Measurements from ENCODE around the gene TCEAL5. TPM values are rescaled to one million over a fixed set of nuclear protein-coding genes. Genes with fewer than 3 reads are reported as not detected.

The TCEAL5 gene
- total RNA-seq, 1 donor from 2014 or later: 0.36 TPM

DNA sequence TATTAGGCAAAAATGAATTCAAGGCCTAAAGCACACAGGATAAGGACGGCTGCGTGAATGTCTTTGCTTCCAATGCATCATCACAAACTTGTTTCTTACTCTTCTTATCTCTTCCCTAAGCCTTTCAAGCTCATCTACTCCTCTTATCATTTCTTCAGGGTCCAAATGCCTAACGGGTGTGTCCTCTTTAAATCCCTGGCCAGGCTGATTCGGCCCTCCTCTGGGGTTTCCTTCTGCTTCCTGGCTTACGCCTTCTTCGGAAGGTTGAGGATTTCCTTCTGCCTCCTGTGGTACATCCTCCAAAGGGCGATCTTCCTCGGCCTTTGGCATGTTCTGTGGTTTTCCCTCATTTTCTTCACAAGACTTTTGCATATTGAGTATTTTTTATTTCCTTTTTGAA, 22.9 kb downstream of the TCEAL5 start:
- H4K20me1 ChIP-seq (ENCODE audit: insufficient read depth, low read length): peaks cover 6% of the 10 kb centered on the region
- H3K4me1 Mint-ChIP-seq (ENCODE audit: low read depth, unreplicated experiment): peaks cover 9% of the 10 kb centered on the region
- peak overlapping the region; percentile 95 for H3K4me2 ChIP-seq (ENCODE audit: low read length)
- H3K27ac Mint-ChIP-seq (ENCODE audit: unreplicated experiment): peak overlapping the region; percentile 94
- H3K27me3 Mint-ChIP-seq (ENCODE audit: low read depth, unreplicated experiment): no peaks in the 10 kb centered on the region
- H3K9me3 ChIP-seq (ENCODE audit: insufficient read depth, low read depth, low read length): no peaks in the 10 kb centered on the region
- peaks cover 20% of the 10 kb centered on the region for H3K79me2 ChIP-seq (ENCODE audit: insufficient read depth, low read length)
- peak overlapping the region; percentile 86 for H3K27ac ChIP-seq (ENCODE audit: low read depth, low read length)
- no peaks in the 10 kb centered on the region for H3K27me3 ChIP-seq (ENCODE audit: insufficient read depth, low read length)
- H3K4me3 ChIP-seq (ENCODE audit: insufficient read depth, low read depth, low read length): peak overlapping the region; percentile 93
- H3K36me3 ChIP-seq (ENCODE audit: insufficient read depth, low read length): peaks cover 9% of the 10 kb centered on the region
- peak overlapping the region; percentile 98 for H3K4me3 Mint-ChIP-seq (ENCODE audit: unreplicated experiment)
- FAIRE-seq (no peak), DNase-seq (ENCODE audit: low read depth) (no peak)
- no peaks in the 10 kb centered on the region for H3K4me1 ChIP-seq (ENCODE audit: insufficient read depth, low read length)
- no peak overlapping the region for H2AFZ ChIP-seq (ENCODE audit: low read depth, low read length)
- H3K9ac ChIP-seq (ENCODE audit: low read length): peak overlapping the region; percentile 97
- H3K36me3 Mint-ChIP-seq (ENCODE audit: low read depth, unreplicated experiment): peaks cover 4% of the 10 kb centered on the region
- no peaks in the 10 kb centered on the region for H3K9me3 Mint-ChIP-seq (ENCODE audit: unreplicated experiment)
- TF ChIP-seq, protein P1, sequence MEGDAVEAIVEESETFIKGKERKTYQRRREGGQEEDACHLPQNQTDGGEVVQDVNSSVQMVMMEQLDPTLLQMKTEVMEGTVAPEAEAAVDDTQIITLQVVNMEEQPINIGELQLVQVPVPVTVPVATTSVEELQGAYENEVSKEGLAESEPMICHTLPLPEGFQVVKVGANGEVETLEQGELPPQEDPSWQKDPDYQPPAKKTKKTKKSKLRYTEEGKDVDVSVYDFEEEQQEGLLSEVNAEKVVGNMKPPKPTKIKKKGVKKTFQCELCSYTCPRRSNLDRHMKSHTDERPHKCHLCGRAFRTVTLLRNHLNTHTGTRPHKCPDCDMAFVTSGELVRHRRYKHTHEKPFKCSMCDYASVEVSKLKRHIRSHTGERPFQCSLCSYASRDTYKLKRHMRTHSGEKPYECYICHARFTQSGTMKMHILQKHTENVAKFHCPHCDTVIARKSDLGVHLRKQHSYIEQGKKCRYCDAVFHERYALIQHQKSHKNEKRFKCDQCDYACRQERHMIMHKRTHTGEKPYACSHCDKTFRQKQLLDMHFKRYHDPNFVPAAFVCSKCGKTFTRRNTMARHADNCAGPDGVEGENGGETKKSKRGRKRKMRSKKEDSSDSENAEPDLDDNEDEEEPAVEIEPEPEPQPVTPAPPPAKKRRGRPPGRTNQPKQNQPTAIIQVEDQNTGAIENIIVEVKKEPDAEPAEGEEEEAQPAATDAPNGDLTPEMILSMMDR (IDR thresholded peaks at IDR 0.05; ENCODE audit: insufficient read depth, low read depth, low read length): no peak
- no peak for TF ChIP-seq EZH2 (IDR thresholded peaks at IDR 0.05; ENCODE audit: insufficient read depth, low read length)

DNA sequence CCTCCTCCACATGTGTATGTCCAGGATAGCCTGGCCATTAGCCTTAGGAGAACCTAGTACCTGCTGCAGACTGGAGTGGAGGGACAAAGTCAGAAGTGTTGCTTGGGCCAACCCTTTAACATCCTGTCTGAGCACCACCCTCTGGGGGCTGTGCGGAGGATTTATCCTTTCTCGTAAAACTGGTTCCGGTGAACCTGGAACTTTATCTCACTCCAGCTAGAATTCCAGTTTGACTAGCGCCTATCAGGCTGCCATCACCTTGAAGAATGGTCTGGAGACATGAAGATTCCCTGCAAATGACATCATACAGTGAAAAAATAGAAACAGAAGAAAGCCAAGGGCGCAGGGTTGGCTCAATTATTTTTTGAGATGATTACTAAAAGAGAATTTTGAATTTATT, 25.6 kb downstream of the TCEAL5 start:
- no peak for TF ChIP-seq EZH2 (IDR thresholded peaks at IDR 0.05; ENCODE audit: insufficient read depth, low read length)
- TF ChIP-seq, protein P1 (IDR thresholded peaks at IDR 0.05; ENCODE audit: insufficient read depth, low read depth, low read length): no peak
- peaks cover 6% of the 10 kb centered on the region for H4K20me1 ChIP-seq (ENCODE audit: insufficient read depth, low read length)
- H3K4me3 Mint-ChIP-seq (ENCODE audit: unreplicated experiment): no peak overlapping the region
- no peaks in the 10 kb centered on the region for H3K4me1 ChIP-seq (ENCODE audit: insufficient read depth, low read length)
- H3K9ac ChIP-seq (ENCODE audit: low read length): no peak overlapping the region
- no peaks in the 10 kb centered on the region for H3K9me3 ChIP-seq (ENCODE audit: insufficient read depth, low read depth, low read length)
- no peaks in the 10 kb centered on the region for H3K27me3 ChIP-seq (ENCODE audit: insufficient read depth, low read length)
- H3K27ac ChIP-seq (ENCODE audit: low read depth, low read length): no peak overlapping the region
- peaks cover 9% of the 10 kb centered on the region for H3K36me3 ChIP-seq (ENCODE audit: insufficient read depth, low read length)
- no peak overlapping the region for H3K27ac Mint-ChIP-seq (ENCODE audit: unreplicated experiment)
- H2AFZ ChIP-seq (ENCODE audit: low read depth, low read length): no peak overlapping the region
- H3K4me1 Mint-ChIP-seq (ENCODE audit: low read depth, unreplicated experiment): peaks cover 9% of the 10 kb centered on the region
- no peaks in the 10 kb centered on the region for H3K27me3 Mint-ChIP-seq (ENCODE audit: low read depth, unreplicated experiment)
- FAIRE-seq (no peak), DNase-seq (ENCODE audit: low read depth) (no peak)
- H3K4me2 ChIP-seq (ENCODE audit: low read length): no peak overlapping the region
- H3K9me3 Mint-ChIP-seq (ENCODE audit: unreplicated experiment): no peaks in the 10 kb centered on the region
- H3K4me3 ChIP-seq (ENCODE audit: insufficient read depth, low read depth, low read length): no peak overlapping the region
- peaks cover 4% of the 10 kb centered on the region for H3K36me3 Mint-ChIP-seq (ENCODE audit: low read depth, unreplicated experiment)
- peaks cover 20% of the 10 kb centered on the region for H3K79me2 ChIP-seq (ENCODE audit: insufficient read depth, low read length)

DNA sequence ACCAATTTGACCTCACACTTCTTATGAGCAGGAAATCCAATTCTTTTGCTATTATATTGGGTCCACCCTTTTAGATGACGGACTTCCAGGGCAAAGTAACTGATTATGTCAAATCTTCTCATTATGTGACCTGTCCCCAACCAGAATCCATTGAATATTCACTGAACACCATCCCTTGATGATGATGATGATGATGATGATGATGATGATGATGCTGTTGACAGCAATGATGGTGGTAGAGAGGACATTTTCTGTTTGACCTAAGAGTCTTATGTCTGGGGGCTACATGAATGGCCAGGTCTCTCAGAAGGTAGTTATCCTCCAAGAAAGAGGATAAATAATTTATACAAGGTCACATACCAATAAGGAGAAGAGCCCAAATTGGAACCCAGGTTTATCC, 26.7 kb downstream of the TCEAL5 start:
- H3K4me1 ChIP-seq (ENCODE audit: insufficient read depth, low read length): no peaks in the 10 kb centered on the region
- H3K4me1 Mint-ChIP-seq (ENCODE audit: low read depth, unreplicated experiment): peaks cover 9% of the 10 kb centered on the region
- no peak for TF ChIP-seq EZH2 (IDR thresholded peaks at IDR 0.05; ENCODE audit: insufficient read depth, low read length)
- TF ChIP-seq, protein P1 (IDR thresholded peaks at IDR 0.05; ENCODE audit: insufficient read depth, low read depth, low read length): no peak
- no peak for FAIRE-seq
- H3K9me3 ChIP-seq (ENCODE audit: insufficient read depth, low read depth, low read length): no peaks in the 10 kb centered on the region
- H3K4me3 ChIP-seq (ENCODE audit: insufficient read depth, low read depth, low read length): no peak overlapping the region
- H3K27ac ChIP-seq (ENCODE audit: low read depth, low read length): no peak overlapping the region
- H3K79me2 ChIP-seq (ENCODE audit: insufficient read depth, low read length): peaks cover 16% of the 10 kb centered on the region
- H3K27me3 ChIP-seq (ENCODE audit: insufficient read depth, low read length): no peaks in the 10 kb centered on the region
- no peak overlapping the region for H3K9ac ChIP-seq (ENCODE audit: low read length)
- no peak for DNase-seq (ENCODE audit: low read depth)
- H3K36me3 Mint-ChIP-seq (ENCODE audit: low read depth, unreplicated experiment): peaks cover 4% of the 10 kb centered on the region
- no peak overlapping the region for H2AFZ ChIP-seq (ENCODE audit: low read depth, low read length)
- peaks cover 6% of the 10 kb centered on the region for H4K20me1 ChIP-seq (ENCODE audit: insufficient read depth, low read length)
- H3K4me3 Mint-ChIP-seq (ENCODE audit: unreplicated experiment): no peak overlapping the region
- peaks cover 9% of the 10 kb centered on the region for H3K36me3 ChIP-seq (ENCODE audit: insufficient read depth, low read length)
- no peaks in the 10 kb centered on the region for H3K27me3 Mint-ChIP-seq (ENCODE audit: low read depth, unreplicated experiment)
- H3K27ac Mint-ChIP-seq (ENCODE audit: unreplicated experiment): no peak overlapping the region
- H3K4me2 ChIP-seq (ENCODE audit: low read length): no peak overlapping the region
- H3K9me3 Mint-ChIP-seq (ENCODE audit: unreplicated experiment): no peaks in the 10 kb centered on the region

Measured in astrocyte (in vitro differentiated cells and primary cell).